Skeletal muscle tissue (tissue), 4 donors: ENCODE results near the gene PARD3B. TPM values are rescaled to one million over a fixed set of nuclear protein-coding genes. Genes with fewer than 3 reads are reported as not detected.

Experiments
- H3K27ac ChIP-seq: one replicate; pipeline ENCODE4 v1.7.0; 2013; ENCODE audit warnings: mild to moderate bottlenecking, low read depth, low read length, inconsistent platforms
- H3K27me3 ChIP-seq, 3 donors: one replicate each; pipeline ENCODE4 v1.7.0; 2013; ENCODE audit warnings: low read length in 3 of 3; ENCODE audit not compliant: control insufficient read depth in 3 of 3, insufficient read depth in 3 of 3
- H3K36me3 ChIP-seq, 3 donors: one replicate each; pipeline ENCODE4 v1.7.0; 2013; ENCODE audit warnings: low read length in 3 of 3; ENCODE audit not compliant: control insufficient read depth in 3 of 3, insufficient read depth in 3 of 3
- H3K4me1 ChIP-seq, 3 donors: one replicate each; pipeline ENCODE4 v1.7.0; 2013; ENCODE audit warnings: low read length in 3 of 3, mild to moderate bottlenecking in 3 of 3; ENCODE audit not compliant: control insufficient read depth in 3 of 3, insufficient read depth in 3 of 3
- H3K4me3 ChIP-seq, 3 donors: one replicate each; pipeline ENCODE4 v1.7.0; 2013; ENCODE audit warnings: low read length in 3 of 3
- H3K9ac ChIP-seq, 3 donors: one replicate each; pipeline ENCODE4 v1.7.0; 2013; ENCODE audit warnings: low read length in 3 of 3, mild to moderate bottlenecking in 3 of 3, moderate library complexity in 2 of 3, low read depth in 1 of 3
- H3K9me3 ChIP-seq, 3 donors: one replicate each; pipeline ENCODE4 v1.7.0; 2013; ENCODE audit warnings: low read length in 3 of 3; ENCODE audit not compliant: control insufficient read depth in 3 of 3
- total RNA-seq: library from RNA; depleted of rRNA; stranded (reverse); fragments of >200 nt; gene quantifications from one replicate; pipeline ENCODE4 v1.2.3, GENCODE V29; 2014
- donor health status: Osteomylitis.

PARD3B gene
- total RNA-seq, 1 donor from 2014 or later = 19.8 TPM

DNA sequence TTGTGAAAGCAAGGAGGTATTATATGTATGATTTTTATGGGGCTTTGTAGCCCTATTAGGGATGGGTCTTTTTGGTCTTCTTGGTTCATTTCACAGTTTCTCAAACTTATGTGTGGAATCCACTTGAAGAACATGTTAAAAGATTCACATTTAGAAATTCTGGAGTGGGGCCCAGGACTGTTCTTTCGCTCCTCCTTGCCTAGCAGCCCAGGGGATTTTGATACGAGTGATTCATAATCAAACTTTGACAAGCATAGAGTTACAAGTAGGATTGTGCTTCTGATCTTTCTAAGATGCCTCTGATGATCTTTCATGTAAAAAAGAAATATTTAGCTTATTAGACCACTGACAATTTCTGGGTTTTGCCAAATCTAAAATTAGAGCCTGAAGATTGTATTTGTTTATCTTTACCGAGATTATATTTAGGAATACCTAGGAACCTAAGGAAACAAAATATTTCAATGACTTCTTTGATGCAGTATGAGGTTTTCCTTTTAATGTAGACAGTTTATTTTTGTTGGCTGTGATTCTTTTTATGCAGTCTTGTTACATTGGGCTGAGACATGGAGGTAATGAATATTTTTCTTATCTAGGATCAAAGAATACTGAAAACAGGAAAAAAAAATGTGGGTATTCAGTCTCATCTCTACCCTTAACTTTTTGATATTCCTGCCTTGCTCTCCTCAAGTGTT lies 324.0 kb downstream of the PARD3B start:
- Histone ChIP-seq H3K4me1 (peaks cover 7 to 16% (median 8%) of the 10 kb centered on the region in 3 donors), H3K27ac (no peak overlapping the region), H3K9me3 (no peaks in the 10 kb centered on the region), H3K4me3 (no peak overlapping the region), H3K27me3 (no peaks in the 10 kb centered on the region), H3K9ac (no peak overlapping the region), H3K36me3 (no peaks in the 10 kb centered on the region)

DNA sequence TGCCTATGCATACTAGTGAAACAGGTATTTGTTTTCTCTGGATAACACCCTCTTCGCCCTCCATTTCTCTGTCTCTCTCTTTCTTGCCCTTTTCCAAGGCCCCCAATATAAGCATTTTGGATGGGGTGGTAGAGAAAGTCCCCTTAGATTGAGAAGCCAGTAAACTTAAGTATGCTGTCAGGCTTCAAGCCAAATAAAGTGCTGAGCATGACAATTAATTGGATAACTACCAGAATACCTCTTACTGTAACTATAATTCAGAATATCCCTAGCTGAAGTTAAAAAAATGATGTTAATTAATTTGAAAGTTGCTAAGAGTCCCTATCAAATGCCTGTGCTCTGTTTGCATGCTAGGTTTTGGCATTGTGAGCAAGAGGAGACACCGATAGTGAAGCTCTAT lies 324.8 kb downstream of the PARD3B start:
- Histone ChIP-seq H3K9ac (no peak overlapping the region), H3K9me3 (no peaks in the 10 kb centered on the region), H3K36me3 (no peaks in the 10 kb centered on the region), H3K27ac (no peak overlapping the region), H3K27me3 (no peaks in the 10 kb centered on the region), H3K4me1 (peaks cover 7 to 16% (median 8%) of the 10 kb centered on the region in 3 donors), H3K4me3 (no peak overlapping the region)

DNA sequence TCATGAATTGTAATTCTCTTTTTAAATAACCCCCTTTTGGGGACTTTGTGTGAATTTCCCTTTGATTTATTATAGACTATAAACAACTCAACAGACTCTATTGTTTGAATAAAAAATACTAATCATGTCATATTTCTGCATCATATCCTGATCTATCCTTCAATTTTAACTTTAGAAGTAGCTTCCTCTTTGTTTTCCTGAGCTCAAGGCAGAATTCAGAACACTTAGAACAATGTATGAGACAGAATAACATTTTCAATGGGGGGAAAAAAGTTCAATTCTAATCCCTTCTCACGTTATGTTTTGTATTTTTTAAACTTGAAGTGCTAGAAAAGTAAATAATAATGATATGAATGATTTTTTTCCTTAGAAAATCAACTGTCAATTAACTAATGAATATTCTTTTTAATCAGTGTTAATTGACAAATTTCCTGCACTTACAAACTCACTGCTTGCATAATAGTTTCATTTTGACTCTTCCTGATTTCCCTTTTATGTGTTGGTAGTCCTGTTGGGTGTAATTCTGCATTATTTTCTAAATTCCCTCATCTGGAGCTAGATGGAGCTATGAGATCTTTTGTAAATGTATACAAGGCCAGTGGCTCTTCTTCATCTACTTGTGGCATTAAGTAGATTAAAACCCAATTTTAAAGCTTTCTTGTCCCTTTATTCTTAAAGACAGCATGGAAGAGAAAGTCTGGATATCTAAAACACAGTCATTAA lies 326.1 kb downstream of the PARD3B start:
- H3K4me1 ChIP-seq = peaks cover 7 to 16% (median 8%) of the 10 kb centered on the region in 3 donors
- no peaks in the 10 kb centered on the region for H3K9me3 ChIP-seq
- no peaks in the 10 kb centered on the region for H3K27me3 ChIP-seq
- H3K36me3 ChIP-seq = no peaks in the 10 kb centered on the region
- no peak overlapping the region for H3K9ac ChIP-seq
- H3K27ac ChIP-seq = no peak overlapping the region
- H3K4me3 ChIP-seq = no peak overlapping the region

DNA sequence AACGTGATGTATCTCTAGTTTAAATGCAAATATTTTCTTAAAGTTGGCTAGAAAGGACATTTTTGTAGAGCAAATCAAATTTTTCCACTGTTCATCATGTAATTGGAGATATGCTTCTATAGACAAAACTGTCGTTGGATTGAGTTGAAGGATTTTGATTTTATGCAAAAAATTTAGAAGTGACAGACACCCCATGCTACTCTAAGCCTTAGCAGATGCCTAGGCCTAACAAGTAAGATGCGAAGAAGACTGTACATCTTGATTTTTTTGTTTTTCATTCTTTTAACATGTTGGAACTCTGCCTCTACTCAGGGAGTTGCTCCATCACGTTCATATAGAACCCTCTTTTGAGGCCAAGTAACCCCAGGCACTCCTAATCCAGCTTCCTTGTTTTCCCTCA lies 331.0 kb downstream of the PARD3B start:
- no peaks in the 10 kb centered on the region for H3K4me1 ChIP-seq
- no peaks in the 10 kb centered on the region for H3K27me3 ChIP-seq
- H3K27ac ChIP-seq = no peak overlapping the region
- H3K4me3 ChIP-seq = no peak overlapping the region
- H3K36me3 ChIP-seq = no peaks in the 10 kb centered on the region
- no peak overlapping the region for H3K9ac ChIP-seq
- no peaks in the 10 kb centered on the region for H3K9me3 ChIP-seq

DNA sequence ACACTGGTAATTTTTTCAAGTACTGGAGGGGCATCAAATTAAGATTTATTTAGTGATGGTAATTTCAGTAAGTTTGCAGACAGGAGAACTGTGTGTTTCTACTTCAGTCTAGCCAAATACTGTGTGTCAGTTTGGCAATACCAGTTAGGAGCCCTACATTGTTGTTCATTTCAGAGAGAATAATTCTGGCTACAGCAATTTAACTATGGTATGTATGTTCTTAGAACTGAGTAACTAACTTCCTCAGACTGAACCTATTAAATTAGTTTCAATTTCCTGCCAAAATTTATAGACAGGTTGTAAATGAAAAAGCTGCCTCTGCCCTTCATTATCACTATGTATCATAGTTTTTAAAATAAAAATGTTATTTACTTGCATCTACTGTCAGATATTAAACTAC lies 332.4 kb downstream of the PARD3B start:
- Histone ChIP-seq H3K4me3 (no peak overlapping the region), H3K27ac (no peak overlapping the region), H3K4me1 (no peaks in the 10 kb centered on the region), H3K9me3 (no peaks in the 10 kb centered on the region), H3K36me3 (no peaks in the 10 kb centered on the region), H3K27me3 (no peaks in the 10 kb centered on the region), H3K9ac (no peak overlapping the region)

DNA sequence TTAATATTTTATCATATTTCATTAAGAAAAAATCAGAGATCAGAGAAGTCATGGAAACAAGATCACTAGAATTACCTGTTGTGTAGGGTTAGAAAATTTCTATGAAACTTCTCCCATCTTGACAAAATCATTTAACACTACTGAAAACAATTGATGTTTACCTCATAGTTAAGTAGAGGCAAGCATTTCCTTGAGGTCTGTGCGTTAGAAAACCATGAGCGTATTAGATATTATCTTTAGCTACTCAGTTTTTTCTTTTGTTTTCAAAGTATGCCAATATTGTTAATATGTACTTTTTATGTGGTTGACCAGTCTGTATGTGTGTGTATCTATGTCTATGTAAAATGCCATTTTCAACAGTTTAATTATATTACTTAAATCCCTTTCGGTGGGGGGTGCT lies 335.7 kb downstream of the PARD3B start:
- H3K9ac ChIP-seq = no peak overlapping the region
- H3K36me3 ChIP-seq = no peaks in the 10 kb centered on the region
- no peaks in the 10 kb centered on the region for H3K9me3 ChIP-seq
- H3K4me3 ChIP-seq = no peak overlapping the region
- H3K27me3 ChIP-seq = no peaks in the 10 kb centered on the region
- H3K27ac ChIP-seq = no peak overlapping the region
- H3K4me1 ChIP-seq = no peaks in the 10 kb centered on the region

DNA sequence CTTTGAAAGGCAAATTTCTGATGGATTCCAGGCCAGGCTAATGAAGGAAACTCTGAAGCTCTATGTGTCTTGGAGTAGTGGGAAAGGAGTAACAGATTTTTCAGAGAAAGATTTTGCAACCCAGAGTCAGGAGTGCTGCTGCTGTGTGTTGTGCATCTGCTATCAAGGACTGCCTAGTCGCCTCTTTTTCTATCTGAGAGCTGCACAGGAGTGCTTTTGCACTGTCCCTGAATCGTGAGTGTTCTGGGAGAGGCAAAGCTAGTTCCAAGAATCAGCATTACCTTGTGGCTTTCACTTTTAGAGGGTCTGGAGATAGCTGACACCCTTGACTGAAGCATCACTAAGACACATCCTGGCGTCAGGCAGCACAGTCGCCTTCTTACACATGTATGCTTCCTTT lies 336.4 kb downstream of the PARD3B start:
- H3K4me3 ChIP-seq = no peak overlapping the region
- no peaks in the 10 kb centered on the region for H3K9me3 ChIP-seq
- no peaks in the 10 kb centered on the region for H3K36me3 ChIP-seq
- H3K9ac ChIP-seq = no peak overlapping the region
- H3K27me3 ChIP-seq = no peaks in the 10 kb centered on the region
- no peaks in the 10 kb centered on the region for H3K4me1 ChIP-seq
- no peak overlapping the region for H3K27ac ChIP-seq

DNA sequence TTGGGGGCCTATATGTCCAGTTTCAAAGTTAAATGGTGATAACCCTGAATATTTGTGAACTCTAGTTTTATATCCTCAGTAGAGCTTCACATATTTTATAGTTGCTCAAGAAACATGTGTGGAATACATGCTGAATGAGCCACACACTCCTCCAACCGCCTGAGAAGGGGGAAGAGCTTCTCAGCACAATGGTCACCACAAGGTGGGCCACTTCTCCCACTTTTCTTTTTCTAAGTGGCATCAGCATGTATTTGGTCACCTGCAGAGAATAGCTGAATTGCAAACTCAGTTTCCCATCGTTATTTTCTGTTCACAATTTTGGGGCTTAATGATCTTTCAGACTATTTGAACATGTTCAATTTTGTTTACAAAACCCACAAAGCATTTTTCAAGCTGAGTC lies 340.5 kb downstream of the PARD3B start:
- H3K27ac ChIP-seq = no peak overlapping the region
- H3K4me3 ChIP-seq = no peak overlapping the region
- H3K27me3 ChIP-seq = no peaks in the 10 kb centered on the region
- no peaks in the 10 kb centered on the region for H3K36me3 ChIP-seq
- no peaks in the 10 kb centered on the region for H3K9me3 ChIP-seq
- H3K9ac ChIP-seq = no peak overlapping the region
- H3K4me1 ChIP-seq = no peaks in the 10 kb centered on the region

DNA sequence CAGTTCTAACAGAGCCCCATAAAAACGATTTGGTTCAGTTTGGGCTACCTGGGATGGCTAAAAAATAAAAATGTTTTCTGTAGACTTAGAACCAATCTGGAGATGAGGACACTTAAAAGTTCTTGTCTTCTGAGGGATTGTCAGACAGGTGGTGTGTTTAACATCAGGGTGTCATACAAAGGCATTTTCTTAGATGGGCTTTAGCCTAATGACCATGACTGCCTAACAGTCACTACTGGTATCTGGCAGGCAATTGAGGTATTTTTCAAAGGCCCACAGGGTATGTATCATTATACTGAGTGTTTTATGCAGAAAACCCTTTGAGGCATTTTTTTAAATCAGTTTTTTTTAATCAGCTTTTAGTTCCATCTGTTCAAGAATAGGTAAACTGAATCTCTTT lies 341.4 kb downstream of the PARD3B start:
- no peaks in the 10 kb centered on the region for H3K27me3 ChIP-seq
- no peak overlapping the region for H3K27ac ChIP-seq
- H3K4me1 ChIP-seq = no peaks in the 10 kb centered on the region
- no peaks in the 10 kb centered on the region for H3K36me3 ChIP-seq
- no peak overlapping the region for H3K4me3 ChIP-seq
- no peak overlapping the region for H3K9ac ChIP-seq
- no peaks in the 10 kb centered on the region for H3K9me3 ChIP-seq

DNA sequence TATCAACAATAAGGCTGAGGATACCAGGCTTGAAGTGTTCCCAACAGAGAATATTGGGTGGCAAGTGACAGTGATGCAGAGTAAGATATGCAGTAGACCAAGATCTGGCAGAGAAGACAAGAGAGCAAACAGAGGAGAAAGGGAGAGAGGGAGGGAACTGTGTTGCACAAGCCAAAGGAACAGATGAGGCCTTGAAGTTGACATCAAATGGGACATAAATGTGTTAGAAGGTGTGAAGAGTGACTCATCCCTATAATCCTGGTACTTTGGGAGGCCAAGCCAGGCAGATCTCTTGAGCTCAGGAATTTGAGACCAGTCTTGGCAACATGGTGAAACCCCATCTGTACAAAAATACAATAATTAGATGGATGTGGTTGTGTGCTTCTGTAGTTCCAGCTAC lies 342.9 kb downstream of the PARD3B start:
- Histone ChIP-seq H3K9me3 (no peaks in the 10 kb centered on the region), H3K27me3 (no peaks in the 10 kb centered on the region), H3K9ac (no peak overlapping the region), H3K27ac (no peak overlapping the region), H3K36me3 (no peaks in the 10 kb centered on the region), H3K4me1 (no peaks in the 10 kb centered on the region), H3K4me3 (no peak overlapping the region)
